GM06990 (cell line): ENCODE measurements around the gene EPC1.

ENCODE experiments used
- DNase-seq: peaks from one replicate; pipeline ENCODE4 v3.0.0-alpha.2; 2011; ENCODE audit not compliant: insufficient read length; ENCODE audit errors: extremely low read depth
- H3K27me3 ChIP-seq: replicated peaks from 2 replicates; pipeline ENCODE4 v1.6.0; 2011; ENCODE audit warnings: low read length; ENCODE audit not compliant: control insufficient read depth, insufficient read depth
- H3K36me3 ChIP-seq: 2 replicates; pipeline ENCODE4 v1.5.1; 2011; ENCODE audit warnings: low read length; ENCODE audit not compliant: control insufficient read depth, insufficient read depth
- H3K4me3 ChIP-seq: replicated peaks from 2 replicates; pipeline ENCODE4 v1.5.1; 2011; ENCODE audit warnings: low read depth, mild to moderate bottlenecking, control low read depth, low read length
- TF ChIP-seq, protein P1 (sequence below): IDR thresholded peaks from 2 replicates; pipeline ENCODE4 v1.5.1; 2011; ENCODE audit warnings: low read length, control low read depth, mild to moderate bottlenecking, inconsistent platforms; ENCODE audit not compliant: insufficient read depth, poor library complexity, severe bottlenecking

Gene EPC1

DNA sequence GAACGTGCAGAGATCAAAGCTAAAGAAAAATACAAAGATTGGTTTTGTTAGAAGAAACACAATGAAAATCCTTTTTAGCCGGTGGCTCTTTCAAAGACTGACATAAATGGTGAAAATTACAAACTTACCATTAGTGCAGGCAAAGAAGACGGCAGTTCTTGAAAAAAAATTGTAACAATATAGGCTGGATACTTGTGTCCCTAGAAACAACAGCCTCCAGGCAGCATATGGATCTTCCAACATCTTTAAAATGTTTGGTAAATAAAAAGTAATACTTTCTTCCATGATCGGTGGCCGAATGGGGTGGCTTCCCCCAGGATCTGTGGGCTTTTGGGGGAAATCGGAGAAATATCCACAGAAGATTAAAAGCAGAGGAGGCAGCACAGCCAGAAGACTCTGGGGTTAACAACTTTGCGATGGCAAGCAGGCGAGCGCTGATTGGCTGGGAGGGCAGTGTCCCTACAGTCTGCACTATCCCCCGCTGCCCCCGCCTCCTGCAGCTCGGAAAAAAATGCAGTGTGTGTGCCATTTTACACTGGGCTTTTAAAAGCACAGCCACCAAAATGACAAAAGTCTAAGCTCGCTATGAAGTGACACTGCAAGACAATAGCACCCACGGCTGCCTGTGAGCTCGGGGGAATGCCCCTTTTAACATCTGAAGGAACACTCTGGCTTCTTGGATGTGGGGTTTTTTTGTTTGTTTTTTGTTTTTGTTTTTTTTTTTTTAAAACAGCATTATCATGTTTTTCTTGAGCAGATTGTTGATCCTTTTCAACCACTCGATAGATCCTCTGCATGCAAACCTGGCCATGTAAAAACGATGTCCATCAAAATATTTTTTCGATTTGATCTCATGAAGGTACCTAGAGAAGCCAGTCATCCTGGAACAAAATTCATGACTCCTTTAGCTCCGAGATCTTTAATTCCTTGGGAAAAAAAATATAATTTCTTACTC lies 31.7 kb upstream of the EPC1 start:
- DNase-seq, result peak; percentile 79
- Histone ChIP-seq H3K4me3 (peak overlapping the region; percentile 84), H3K36me3 (no peaks in the 10 kb centered on the region), H3K27me3 (no peaks in the 10 kb centered on the region)
- TF ChIP-seq, protein P1, sequence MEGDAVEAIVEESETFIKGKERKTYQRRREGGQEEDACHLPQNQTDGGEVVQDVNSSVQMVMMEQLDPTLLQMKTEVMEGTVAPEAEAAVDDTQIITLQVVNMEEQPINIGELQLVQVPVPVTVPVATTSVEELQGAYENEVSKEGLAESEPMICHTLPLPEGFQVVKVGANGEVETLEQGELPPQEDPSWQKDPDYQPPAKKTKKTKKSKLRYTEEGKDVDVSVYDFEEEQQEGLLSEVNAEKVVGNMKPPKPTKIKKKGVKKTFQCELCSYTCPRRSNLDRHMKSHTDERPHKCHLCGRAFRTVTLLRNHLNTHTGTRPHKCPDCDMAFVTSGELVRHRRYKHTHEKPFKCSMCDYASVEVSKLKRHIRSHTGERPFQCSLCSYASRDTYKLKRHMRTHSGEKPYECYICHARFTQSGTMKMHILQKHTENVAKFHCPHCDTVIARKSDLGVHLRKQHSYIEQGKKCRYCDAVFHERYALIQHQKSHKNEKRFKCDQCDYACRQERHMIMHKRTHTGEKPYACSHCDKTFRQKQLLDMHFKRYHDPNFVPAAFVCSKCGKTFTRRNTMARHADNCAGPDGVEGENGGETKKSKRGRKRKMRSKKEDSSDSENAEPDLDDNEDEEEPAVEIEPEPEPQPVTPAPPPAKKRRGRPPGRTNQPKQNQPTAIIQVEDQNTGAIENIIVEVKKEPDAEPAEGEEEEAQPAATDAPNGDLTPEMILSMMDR, result no peak

DNA sequence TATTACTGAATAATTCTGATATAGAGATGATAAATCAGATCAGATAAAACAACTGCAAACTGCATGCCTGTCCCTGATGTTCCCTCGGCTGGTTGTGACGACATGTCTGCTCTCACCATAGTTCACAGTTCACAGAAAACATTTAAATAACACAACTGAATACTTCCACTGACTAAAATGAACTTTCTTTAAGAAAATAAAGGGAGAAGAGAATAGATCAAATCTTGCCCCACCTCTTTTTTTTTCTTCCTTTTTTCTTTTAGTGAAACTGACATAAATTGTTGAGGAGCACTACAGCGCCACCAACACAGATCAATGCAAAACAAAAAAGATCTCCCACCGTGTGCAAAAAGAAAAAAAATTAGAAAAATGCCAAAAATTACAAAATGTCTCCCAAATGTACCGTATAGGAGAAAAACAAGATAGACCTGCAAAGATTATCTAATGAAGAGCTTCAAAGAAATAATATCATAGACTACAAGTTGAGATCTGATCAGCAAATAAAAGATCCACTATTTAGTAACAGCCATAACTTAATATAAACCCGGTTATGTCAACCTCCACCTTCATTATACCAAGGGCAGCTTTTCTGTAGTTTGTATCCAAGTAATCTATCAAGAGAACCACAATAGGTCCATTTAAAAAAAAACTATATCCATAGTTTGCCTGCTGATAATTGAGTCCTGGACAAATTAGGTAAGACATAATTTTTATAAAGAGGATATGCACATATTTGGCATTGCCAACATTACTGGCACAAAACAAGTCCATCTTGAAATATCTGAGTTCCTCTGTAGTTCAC lies 30.7 kb upstream of the EPC1 start:
- H3K36me3 ChIP-seq, result no peaks in the 10 kb centered on the region
- peak; percentile 46 for DNase-seq
- TF ChIP-seq, protein P1, result peak; percentile 57
- no peaks in the 10 kb centered on the region for H3K27me3 ChIP-seq
- H3K4me3 ChIP-seq, result peak overlapping the region; percentile 84

DNA sequence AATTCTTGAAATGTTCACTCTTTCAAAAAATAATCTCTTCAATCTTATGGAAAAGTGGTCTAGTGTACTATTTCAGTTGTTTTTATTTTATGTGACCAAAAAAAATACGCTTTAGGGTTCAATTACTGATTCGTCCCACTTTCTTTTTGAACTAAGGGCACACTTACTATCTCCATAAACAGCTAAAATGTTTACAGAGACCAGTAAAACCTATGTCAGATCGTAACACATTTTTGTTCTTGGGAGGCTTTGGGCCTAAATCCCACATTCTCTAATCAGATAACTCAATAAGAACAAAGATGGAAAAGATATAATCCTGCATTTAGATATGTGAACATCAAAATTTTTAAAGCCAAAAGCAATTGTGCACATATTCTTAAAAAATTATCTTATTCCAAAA lies 29.8 kb upstream of the EPC1 start:
- Histone ChIP-seq H3K4me3 (peak overlapping the region; percentile 84), H3K27me3 (no peaks in the 10 kb centered on the region), H3K36me3 (no peaks in the 10 kb centered on the region)
- TF ChIP-seq, protein P1, result no peak
- DNase-seq, result no peak

- no peaks in the 10 kb centered on the region for H3K27me3 ChIP-seq
- DNase-seq, result no peak
- no peaks in the 10 kb centered on the region for H3K36me3 ChIP-seq
- TF ChIP-seq, protein P1, result no peak
- H3K4me3 ChIP-seq, result peak overlapping the region; percentile 84
Observed at GRCh38 chr10:32376097-32376496, 29.1 kb upstream of the EPC1 start.

DNA sequence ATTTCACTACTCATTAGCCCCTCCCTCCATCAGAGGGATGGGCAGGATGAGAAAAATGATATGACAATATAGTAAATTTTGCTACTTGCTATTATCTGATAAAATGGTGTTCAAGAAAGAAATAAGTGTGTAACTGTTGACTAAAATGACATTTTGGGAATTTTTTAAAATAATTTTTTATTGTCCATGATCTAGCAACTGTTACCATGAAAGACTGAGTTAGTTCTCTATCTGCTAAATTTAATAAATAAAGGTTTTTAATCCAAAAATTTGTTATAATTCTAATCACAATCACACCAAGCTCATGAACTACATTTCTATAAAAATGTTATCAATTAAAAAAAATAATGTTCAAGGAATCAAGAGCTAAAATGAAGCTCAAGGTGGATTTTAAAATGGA lies 28.7 kb upstream of the EPC1 start:
- no peak for DNase-seq
- H3K36me3 ChIP-seq, result no peaks in the 10 kb centered on the region
- no peaks in the 10 kb centered on the region for H3K27me3 ChIP-seq
- TF ChIP-seq, protein P1, result no peak
- no peak overlapping the region for H3K4me3 ChIP-seq
